Measurements from ENCODE around the gene FAM53A. TPM values are rescaled to one million over a fixed set of nuclear protein-coding genes. Genes with fewer than 3 reads are reported as not detected.

The FAM53A gene
- total and polyA plus RNA-seq, 10 of the 15 experiments (the other 5 are each of a cell fraction or from before 2014, with no cell fraction given), result 0.02 to 0.87 (median 0.38) TPM; not detected in 2

DNA sequence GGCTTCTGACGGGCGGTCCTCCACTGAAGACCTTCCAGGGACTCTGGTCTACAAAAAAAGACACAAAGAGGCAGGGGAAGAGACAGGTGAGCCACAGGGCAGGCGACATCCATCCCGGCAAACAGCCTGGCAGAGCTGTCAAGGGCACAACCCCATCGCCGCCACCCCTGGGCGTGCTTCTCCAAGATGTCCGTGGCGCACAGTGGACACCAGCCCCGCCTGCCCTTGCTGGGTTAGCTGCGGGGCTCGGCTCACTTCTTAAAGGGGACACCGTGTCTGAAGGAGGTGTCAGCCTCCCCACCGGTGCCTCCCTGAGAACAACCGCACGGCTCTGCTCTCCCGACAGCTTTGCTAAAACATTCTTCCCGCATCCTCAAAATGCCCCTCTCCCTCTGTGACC is 28.4 kb downstream of the FAM53A start:
- no peaks in the 10 kb centered on the region for H3K36me3 ChIP-seq (ENCODE audit: control insufficient read depth in 2 of 2, insufficient read depth in 2 of 2, low read length in 1 of 2)
- FAIRE-seq (no peak), ATAC-seq (no peak), DNase-seq (ENCODE audit: low read depth, low spot score) (no peak)
- no peak overlapping the region for H2AFZ ChIP-seq (ENCODE audit: control insufficient read depth, low read depth, low read length)
- intact Hi-C loops (cut with micrococcal nuclease; ENCODE audit: unreplicated experiment) (no loop called here), in situ Hi-C loops (cut with MboI) (no loop called here)
- no peaks in the 10 kb centered on the region for H3K27me3 ChIP-seq (replicated peaks in 1 of 2; ENCODE audit: control insufficient read depth in 2 of 2, insufficient read depth in 2 of 2, low read length in 1 of 2)
- CTCF ChIA-PET, result no interaction called here
- no peak for TF ChIP-seq MXI1 (IDR thresholded peaks at IDR 0.05; ENCODE audit: low read depth, low read length)
- TF ChIP-seq RELB (IDR thresholded peaks at IDR 0.05; ENCODE audit: low read depth), result no peak
- no peak for TF ChIP-seq CBX3 (IDR thresholded peaks at IDR 0.05; ENCODE audit: borderline replicate concordance, low read depth)
- no peak for TF ChIP-seq IKZF2 (IDR thresholded peaks at IDR 0.05)
- TF ChIP-seq SP1 (IDR thresholded peaks at IDR 0.05; ENCODE audit: low read depth, low read length), result no peak
- TF ChIP-seq BACH1 (IDR thresholded peaks at IDR 0.05; ENCODE audit: borderline replicate concordance), result no peak
- no peak for TF ChIP-seq TCF12 (IDR thresholded peaks at IDR 0.05; ENCODE audit: low read depth, low read length)
- TF ChIP-seq SRF (IDR thresholded peaks at IDR 0.05; ENCODE audit: low read depth in 2 of 2, low read length in 2 of 2), result no peak
- TF ChIP-seq ZBTB33 (IDR thresholded peaks at IDR 0.05), result no peak
- no peak for TF ChIP-seq CBFB (IDR thresholded peaks at IDR 0.05; ENCODE audit: low read depth)
- TF ChIP-seq, protein P1, sequence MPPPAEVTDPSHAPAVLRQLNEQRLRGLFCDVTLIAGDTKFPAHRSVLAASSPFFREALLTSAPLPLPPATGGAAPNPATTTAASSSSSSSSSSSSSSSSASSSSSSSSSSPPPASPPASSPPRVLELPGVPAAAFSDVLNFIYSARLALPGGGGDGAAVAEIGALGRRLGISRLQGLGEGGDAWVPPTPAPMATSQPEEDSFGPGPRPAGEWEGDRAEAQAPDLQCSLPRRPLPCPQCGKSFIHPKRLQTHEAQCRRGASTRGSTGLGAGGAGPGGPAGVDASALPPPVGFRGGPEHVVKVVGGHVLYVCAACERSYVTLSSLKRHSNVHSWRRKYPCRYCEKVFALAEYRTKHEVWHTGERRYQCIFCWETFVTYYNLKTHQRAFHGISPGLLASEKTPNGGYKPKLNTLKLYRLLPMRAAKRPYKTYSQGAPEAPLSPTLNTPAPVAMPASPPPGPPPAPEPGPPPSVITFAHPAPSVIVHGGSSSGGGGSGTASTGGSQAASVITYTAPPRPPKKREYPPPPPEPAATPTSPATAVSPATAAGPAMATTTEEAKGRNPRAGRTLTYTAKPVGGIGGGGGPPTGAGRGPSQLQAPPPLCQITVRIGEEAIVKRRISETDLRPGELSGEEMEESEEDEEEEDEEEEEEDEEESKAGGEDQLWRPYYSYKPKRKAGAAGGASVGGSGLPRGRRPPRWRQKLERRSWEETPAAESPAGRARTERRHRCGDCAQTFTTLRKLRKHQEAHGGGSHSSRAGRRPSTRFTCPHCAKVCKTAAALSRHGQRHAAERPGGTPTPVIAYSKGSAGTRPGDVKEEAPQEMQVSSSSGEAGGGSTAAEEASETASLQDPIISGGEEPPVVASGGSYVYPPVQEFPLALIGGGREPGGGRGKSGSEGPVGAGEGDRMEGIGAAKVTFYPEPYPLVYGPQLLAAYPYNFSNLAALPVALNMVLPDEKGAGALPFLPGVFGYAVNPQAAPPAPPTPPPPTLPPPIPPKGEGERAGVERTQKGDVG (CRISPR knock-in tag; IDR thresholded peaks at IDR 0.05), result no peak
- no peak for TF ChIP-seq ZZZ3 (IDR thresholded peaks at IDR 0.05; ENCODE audit: control insufficient read depth, insufficient read length, low read depth)
- TF ChIP-seq, protein P2, sequence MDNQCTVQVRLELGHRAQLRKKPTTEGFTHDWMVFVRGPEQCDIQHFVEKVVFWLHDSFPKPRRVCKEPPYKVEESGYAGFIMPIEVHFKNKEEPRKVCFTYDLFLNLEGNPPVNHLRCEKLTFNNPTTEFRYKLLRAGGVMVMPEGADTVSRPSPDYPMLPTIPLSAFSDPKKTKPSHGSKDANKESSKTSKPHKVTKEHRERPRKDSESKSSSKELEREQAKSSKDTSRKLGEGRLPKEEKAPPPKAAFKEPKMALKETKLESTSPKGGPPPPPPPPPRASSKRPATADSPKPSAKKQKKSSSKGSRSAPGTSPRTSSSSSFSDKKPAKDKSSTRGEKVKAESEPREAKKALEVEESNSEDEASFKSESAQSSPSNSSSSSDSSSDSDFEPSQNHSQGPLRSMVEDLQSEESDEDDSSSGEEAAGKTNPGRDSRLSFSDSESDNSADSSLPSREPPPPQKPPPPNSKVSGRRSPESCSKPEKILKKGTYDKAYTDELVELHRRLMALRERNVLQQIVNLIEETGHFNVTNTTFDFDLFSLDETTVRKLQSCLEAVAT (IDR thresholded peaks at IDR 0.05), result no peak
- TF ChIP-seq RFX5 (IDR thresholded peaks at IDR 0.05; ENCODE audit: low read depth, low read length), result no peak
- TF ChIP-seq SMAD1 (IDR thresholded peaks at IDR 0.05; ENCODE audit: low read depth, partially characterized antibody), result no peak
- H3K4me3 ChIP-seq, result no peak overlapping the region
- no peak overlapping the region for H3K27ac ChIP-seq (ENCODE audit: control insufficient read depth, insufficient read depth)
- RAD21 ChIA-PET (ENCODE audit: unreplicated experiment), result no interaction called here
- 70% methylated on average over 18 of the region's 18 CpGs for WGBS (ENCODE audit: insufficient coverage, insufficient replicate concordance, low lambda C conversion rate, missing lambda C conversion rate)
- no peaks in the 10 kb centered on the region; the same call in 2 of the 3 replicates for H3K9me3 ChIP-seq (replicated peaks; ENCODE audit: control insufficient read depth, insufficient read depth, low read length)
- BruUV-seq (replicated peaks), result no TSS peak
- no peaks in the 10 kb centered on the region for H3K4me1 ChIP-seq (ENCODE audit: control insufficient read depth, insufficient read depth, low read length)
- no peak overlapping the region for H3K4me2 ChIP-seq (ENCODE audit: control insufficient read depth, insufficient read depth)
- SMC1A ChIA-PET (ENCODE audit: uncharacterized antibody, unreplicated experiment), result no interaction called here
- H3K9ac ChIP-seq (ENCODE audit: control insufficient read depth, insufficient read depth, low read length), result no peak overlapping the region
- no peaks in the 10 kb centered on the region for H3K79me2 ChIP-seq (ENCODE audit: control insufficient read depth, insufficient read depth, low read length)
- no peaks in the 10 kb centered on the region for H4K20me1 ChIP-seq (ENCODE audit: control insufficient read depth, insufficient read depth)
- POLR2A ChIA-PET, result no interaction called here

All from GM12878 (cell line).